Smooth muscle cell (in vitro differentiated cells): Measurements from ENCODE around the gene SEZ6L. TPM values are rescaled to one million over a fixed set of nuclear protein-coding genes. Genes with fewer than 3 reads are reported as not detected.

Experiments used
- DNase-seq: peaks from one replicate; lab custom pipeline; 2025; ENCODE audit not compliant: unreplicated experiment; lab: John Stamatoyannopoulos, UW
- H2AFZ ChIP-seq: fragments of 200-600 bp; sonication (generic); 2 replicates; pipeline ENCODE4 v1.6.0; 2016; ENCODE audit warnings: antibody characterized with exemption, low read depth, mild to moderate bottlenecking
- H3F3A ChIP-seq: fragments of 200-600 bp; sonication (generic); 2 replicates; pipeline ENCODE4 v1.6.0; 2017; ENCODE audit warnings: antibody characterized with exemption, low read depth
- H3K27ac ChIP-seq: fragments of 200-600 bp; sonication (generic); 2 replicates; pipeline ENCODE4 v1.5.1; 2016; ENCODE audit warnings: low read depth, mild to moderate bottlenecking
- H3K27me3 ChIP-seq: fragments of 200-600 bp; sonication (generic); 2 replicates; pipeline ENCODE4 v1.6.1; 2016; ENCODE audit warnings: low read depth, mild to moderate bottlenecking
- H3K36me3 ChIP-seq: fragments of 200-600 bp; sonication (generic); 2 replicates; pipeline ENCODE4 v1.5.1; 2016; ENCODE audit warnings: low read depth
- H3K4me1 ChIP-seq: fragments of 200-600 bp; sonication (generic); 2 replicates; pipeline ENCODE4 v1.5.1; 2016; ENCODE audit warnings: low read depth
- H3K4me2 ChIP-seq: fragments of 200-600 bp; sonication (generic); 2 replicates; pipeline ENCODE4 v1.6.0; 2016; ENCODE audit warnings: mild to moderate bottlenecking
- H3K4me3 ChIP-seq: fragments of 200-600 bp; sonication (generic); 2 replicates; pipeline ENCODE4 v1.5.1; 2016; ENCODE audit warnings: mild to moderate bottlenecking
- H3K79me2 ChIP-seq: fragments of 200-600 bp; sonication (generic); 2 replicates; pipeline ENCODE4 v1.6.0; 2016; ENCODE audit warnings: low read depth, mild to moderate bottlenecking
- H3K9ac ChIP-seq: fragments of 200-600 bp; sonication (generic); 2 replicates; pipeline ENCODE4 v1.6.0; 2016; ENCODE audit warnings: low read depth
- H3K9me3 ChIP-seq: fragments of 200-600 bp; sonication (generic); replicated peaks from 2 replicates; pipeline ENCODE4 v1.5.1; 2016; ENCODE audit warnings: low read depth
- H4K20me1 ChIP-seq: fragments of 200-600 bp; sonication (generic); 2 replicates; pipeline ENCODE4 v1.6.0; 2016; ENCODE audit warnings: low read depth
- CTCF ChIP-seq: fragments of 200-600 bp; sonication (generic); IDR thresholded peaks from 2 replicates; pipeline ENCODE4 v1.5.1; 2017; ENCODE audit warnings: borderline replicate concordance, mild to moderate bottlenecking, antibody characterized with exemption; ENCODE audit not compliant: insufficient read depth, poor library complexity, severe bottlenecking
- WGBS: methylation state at CpG from one replicate; pipeline ENCODE4 v1.1.7; 2016; ENCODE audit warnings: low lambda C conversion rate; 5-methylcytosine and 5-hydroxymethylcytosine counted together
- polyA plus RNA-seq: library from polyadenylated mRNA; unstranded; fragments of >200 nt; fragmentation: Nextera tagmentation; extraction: Ambion mirVana; gene quantifications from 2 replicates; pipeline ENCODE4 v1.2.1, GENCODE V29; 2016
- total RNA-seq: library from RNA; depleted of rRNA; stranded (reverse); fragments of >200 nt; gene quantifications from 2 replicates; pipeline ENCODE4 v1.2.3, GENCODE V29; 2014

Gene SEZ6L
- total and polyA plus RNA-seq, 2 experiments from 2014 or later = 2.1 TPM

GRCh38 chr22:26342745-26343410, 173.6 kb downstream of the SEZ6L start:
- Histone ChIP-seq H3K4me2 (no peak overlapping the region), H3K4me3 (no peak overlapping the region), H4K20me1 (no peaks in the 10 kb centered on the region), H3K9me3 (no peaks in the 10 kb centered on the region), H3K79me2 (no peaks in the 10 kb centered on the region), H3K36me3 (no peaks in the 10 kb centered on the region), H3K27me3 (peaks cover 4% of the 10 kb centered on the region), H3K4me1 (no peaks in the 10 kb centered on the region), H3F3A (no peaks in the 10 kb centered on the region), H3K27ac (no peak overlapping the region), H2AFZ (no peak overlapping the region), H3K9ac (no peak overlapping the region)
- 68% methylated on average over 6 of the region's 6 CpGs for WGBS
- no peak for DNase-seq
- TF ChIP-seq CTCF = no peak

GRCh38 chr22:26345496-26345895, 176.2 kb downstream of the SEZ6L start:
- DNase-seq = no peak
- TF ChIP-seq CTCF = no peak
- Histone ChIP-seq H3K4me2 (no peak overlapping the region), H3F3A (no peaks in the 10 kb centered on the region), H2AFZ (no peak overlapping the region), H3K4me1 (no peaks in the 10 kb centered on the region), H3K79me2 (no peaks in the 10 kb centered on the region), H3K9ac (no peak overlapping the region), H3K36me3 (no peaks in the 10 kb centered on the region), H3K4me3 (no peak overlapping the region), H3K9me3 (no peaks in the 10 kb centered on the region), H3K27me3 (no peaks in the 10 kb centered on the region), H4K20me1 (no peaks in the 10 kb centered on the region), H3K27ac (no peak overlapping the region)
- 86% methylated on average over 3 of the region's 3 CpGs for WGBS

- 96% methylated on average over 2 of the region's 2 CpGs for WGBS
- Histone ChIP-seq H3K79me2 (no peaks in the 10 kb centered on the region), H3K27ac (no peak overlapping the region), H3K4me2 (no peak overlapping the region), H4K20me1 (no peaks in the 10 kb centered on the region), H3K4me3 (no peak overlapping the region), H3K4me1 (no peaks in the 10 kb centered on the region), H3K27me3 (no peaks in the 10 kb centered on the region), H3K9me3 (no peaks in the 10 kb centered on the region), H3K9ac (no peak overlapping the region), H2AFZ (no peak overlapping the region), H3K36me3 (no peaks in the 10 kb centered on the region), H3F3A (no peaks in the 10 kb centered on the region)
- TF ChIP-seq CTCF = no peak
- DNase-seq = no peak
Observed at GRCh38 chr22:26348810-26349526, 179.7 kb downstream of the SEZ6L start.

- Histone ChIP-seq H3K27ac (no peak overlapping the region), H4K20me1 (no peaks in the 10 kb centered on the region), H3K4me2 (no peak overlapping the region), H2AFZ (no peak overlapping the region), H3K27me3 (no peaks in the 10 kb centered on the region), H3K4me3 (no peak overlapping the region), H3K4me1 (no peaks in the 10 kb centered on the region), H3K36me3 (no peaks in the 10 kb centered on the region), H3K9ac (no peak overlapping the region), H3F3A (no peaks in the 10 kb centered on the region), H3K9me3 (no peaks in the 10 kb centered on the region), H3K79me2 (no peaks in the 10 kb centered on the region)
- DNase-seq = no peak
- no peak for TF ChIP-seq CTCF
- 80% methylated on average over 20 of the region's 20 CpGs for WGBS
Observed at GRCh38 chr22:26354707-26355106, 185.4 kb downstream of the SEZ6L start.
